ENCODE results near the gene DLEC1. TPM values are rescaled to one million over a fixed set of nuclear protein-coding genes. Genes with fewer than 3 reads are reported as not detected.
A peak's percentile ranks its signal among the peaks of the same experiment; 100 is the strongest.

Gene DLEC1
- total and polyA plus RNA-seq, 9 of the 15 experiments (the other 6 are each of a cell fraction or from before 2014, with no cell fraction given), result 0.07 to 0.08 TPM; not detected in 7

GRCh38 chr3:38137615-38138348, 98.8 kb downstream of the DLEC1 start (continued):
- TF ChIP-seq ZNF407 (IDR thresholded peaks at IDR 0.05; ENCODE audit: low read depth) (peak; percentile 7; the same call in 1 of the 2 replicates), RNF2 (IDR thresholded peaks at IDR 0.05) (no peak), TAF7 (tag; IDR thresholded peaks at IDR 0.05) (peak; percentile 14; the same call in 1 of the 2 replicates), HDAC2 (IDR thresholded peaks at IDR 0.05) (no peak), HNRNPL (IDR thresholded peaks at IDR 0.05; ENCODE audit: low read depth, low read length) (no peak), NR2C2 (CRISPR knock-in tag; IDR thresholded peaks at IDR 0.05) (peak; percentile 78), NR2C2 (tag; IDR thresholded peaks at IDR 0.05) (peak; percentile 52; the same call in 1 of the 2 replicates), ZNF175 (CRISPR knock-in tag; IDR thresholded peaks at IDR 0.05; ENCODE audit: low read depth) (no peak), TRIM28 (IDR thresholded peaks at IDR 0.05) (no peak), ETV6 (IDR thresholded peaks at IDR 0.05; ENCODE audit: borderline replicate concordance in 1 of 2, low read depth in 2 of 2, low read length in 1 of 2) (no peak), ETV6 (CRISPR knock-in tag; IDR thresholded peaks at IDR 0.05; ENCODE audit: borderline replicate concordance) (no peak), BRD4 (IDR thresholded peaks at IDR 0.05) (0 out of 2 replicates have a peak, but pooled peaks have one; percentile 18), SMARCB1 (IDR thresholded peaks at IDR 0.05; ENCODE audit: insufficient read length, low read depth) (no peak)
- TF ChIP-seq, protein P1, sequence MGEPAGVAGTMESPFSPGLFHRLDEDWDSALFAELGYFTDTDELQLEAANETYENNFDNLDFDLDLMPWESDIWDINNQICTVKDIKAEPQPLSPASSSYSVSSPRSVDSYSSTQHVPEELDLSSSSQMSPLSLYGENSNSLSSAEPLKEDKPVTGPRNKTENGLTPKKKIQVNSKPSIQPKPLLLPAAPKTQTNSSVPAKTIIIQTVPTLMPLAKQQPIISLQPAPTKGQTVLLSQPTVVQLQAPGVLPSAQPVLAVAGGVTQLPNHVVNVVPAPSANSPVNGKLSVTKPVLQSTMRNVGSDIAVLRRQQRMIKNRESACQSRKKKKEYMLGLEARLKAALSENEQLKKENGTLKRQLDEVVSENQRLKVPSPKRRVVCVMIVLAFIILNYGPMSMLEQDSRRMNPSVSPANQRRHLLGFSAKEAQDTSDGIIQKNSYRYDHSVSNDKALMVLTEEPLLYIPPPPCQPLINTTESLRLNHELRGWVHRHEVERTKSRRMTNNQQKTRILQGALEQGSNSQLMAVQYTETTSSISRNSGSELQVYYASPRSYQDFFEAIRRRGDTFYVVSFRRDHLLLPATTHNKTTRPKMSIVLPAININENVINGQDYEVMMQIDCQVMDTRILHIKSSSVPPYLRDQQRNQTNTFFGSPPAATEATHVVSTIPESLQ (CRISPR knock-in tag; IDR thresholded peaks at IDR 0.05), result no peak
- TF ChIP-seq, protein P2, sequence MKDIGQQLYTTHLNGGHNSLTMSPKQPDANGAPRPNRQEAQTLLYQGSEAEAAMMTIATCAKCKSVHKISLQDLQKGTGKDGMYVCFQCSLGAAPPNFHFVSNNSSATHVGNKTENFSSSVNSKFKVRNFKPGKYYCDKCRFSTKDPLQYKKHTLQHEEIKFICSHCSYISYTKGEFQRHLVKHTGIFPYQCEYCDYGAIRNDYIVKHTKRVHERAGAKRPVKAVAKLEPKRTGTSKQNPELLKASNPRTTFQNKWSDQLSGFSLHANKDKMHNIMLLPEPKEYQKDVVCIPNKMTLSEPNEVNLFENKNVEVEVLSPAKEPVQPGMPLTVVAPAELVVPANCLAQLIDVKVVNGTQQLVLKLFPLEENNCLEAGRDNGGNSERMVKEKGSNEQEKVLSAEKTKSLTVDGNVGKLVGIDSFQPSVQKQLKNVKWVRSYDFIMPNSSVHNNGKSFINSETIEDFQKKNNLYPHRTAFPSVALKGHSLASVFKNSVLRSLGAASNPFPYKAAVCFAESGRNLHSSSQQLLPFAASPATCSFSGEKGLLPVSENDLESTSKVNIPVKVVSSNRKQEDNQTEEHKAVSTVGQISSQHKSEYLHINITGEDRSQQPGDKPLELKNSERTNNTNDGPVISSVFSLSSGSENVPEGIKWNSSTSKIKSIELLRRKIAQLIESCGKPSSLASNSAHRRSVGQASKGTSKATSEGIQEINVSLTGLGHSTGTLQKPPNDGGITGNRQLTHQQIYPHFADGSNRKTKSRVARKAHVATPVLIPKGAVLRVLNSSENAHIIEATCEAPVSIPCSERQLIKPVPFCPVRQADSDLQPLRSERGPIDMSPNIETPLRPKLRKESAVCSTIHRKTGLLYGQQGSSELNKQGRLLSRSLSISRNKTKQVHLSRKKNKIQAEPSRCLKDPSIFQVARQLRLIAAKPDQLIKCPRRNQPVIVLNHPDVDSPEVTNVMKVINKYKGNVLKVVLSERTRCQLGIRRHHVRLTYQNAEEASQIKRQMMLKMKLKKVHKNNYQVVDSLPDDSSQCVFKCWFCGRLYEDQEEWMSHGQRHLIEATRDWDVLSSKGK (CRISPR knock-in tag; IDR thresholded peaks at IDR 0.05), result no peak
